Measurements from ENCODE around the gene ENTR1.

The ENTR1 gene

GRCh38 chr9:136361754-136362449, 48.5 kb downstream of the ENTR1 start:
- DNase-seq (ENCODE audit: low spot score): no peak

GRCh38 chr9:136361047-136361753, 49.2 kb downstream of the ENTR1 start:
- DNase-seq (ENCODE audit: low spot score): no peak

GRCh38 chr9:136359774-136360718, 50.4 kb downstream of the ENTR1 start:
- no peak for DNase-seq (ENCODE audit: low spot score)

GRCh38 chr9:136358888-136359287, 51.5 kb downstream of the ENTR1 start:
- DNase-seq (ENCODE audit: low spot score): no peak

- DNase-seq (ENCODE audit: low spot score): no peak
These were observed 52.4 kb downstream of the ENTR1 start for GRCh38 chr9:136358016-136358415.

GRCh38 chr9:136357202-136357725, 53.1 kb downstream of the ENTR1 start:
- no peak for DNase-seq (ENCODE audit: low spot score)

- DNase-seq (ENCODE audit: low spot score): no peak
These were observed 54.5 kb downstream of the ENTR1 start for GRCh38 chr9:136355616-136356557.

GRCh38 chr9:136354592-136355085, 55.8 kb downstream of the ENTR1 start:
- DNase-seq (ENCODE audit: low spot score): no peak

GRCh38 chr9:136353757-136354488, 56.5 kb downstream of the ENTR1 start:
- no peak for DNase-seq (ENCODE audit: low spot score)

- no peak for DNase-seq (ENCODE audit: low spot score)
These were observed 57.3 kb downstream of the ENTR1 start for GRCh38 chr9:136353088-136353487.

- no peak for DNase-seq (ENCODE audit: low spot score)
These were observed 57.7 kb downstream of the ENTR1 start for GRCh38 chr9:136352682-136353081.

Measured in COLO829 (cell line).